K562 (cell line): Measurements from ENCODE around the gene PELI1.

Experiments
- KAT7 ChIP-seq: sonication (generic); formaldehyde crosslinking; IDR thresholded peaks from 2 replicates; pipeline ENCODE4 v1.8.0; 2022; ENCODE audit warnings: missing genetic modification reagents, mild to moderate bottlenecking, borderline replicate concordance
- MEF2D ChIP-seq: conservative IDR thresholded peaks from 2 replicates; pipeline ENCODE4 v1.6.1; 2016; ENCODE audit warnings: low read depth, missing genetic modification characterization, missing compliant biosample characterization
- NFIC ChIP-seq: fragments of 450-650 bp; IDR thresholded peaks from 2 replicates; pipeline ENCODE4 v1.6.1; 2017; ENCODE audit warnings: mild to moderate bottlenecking, inconsistent platforms
- NRF1 ChIP-seq, 2 experiments: fragments of 450-650 bp; IDR thresholded peaks in 1 of 2; conservative IDR thresholded peaks in 1 of 2; 2 replicates each; pipeline ENCODE4 v1.6.1; 2014; ENCODE audit warnings: mild to moderate bottlenecking in 2 of 2
- TAL1 ChIP-seq: fragments of 450-650 bp; IDR thresholded peaks from 2 replicates; pipeline ENCODE4 v1.6.1; 2016; ENCODE audit warnings: mild to moderate bottlenecking
- TF ChIP-seq, protein P1 (sequence below): fragments of 450-650 bp; conservative IDR thresholded peaks from 2 replicates; pipeline ENCODE4 v1.6.1; 2016; ENCODE audit warnings: missing genetic modification characterization, low read depth, mild to moderate bottlenecking, missing compliant biosample characterization, moderate library complexity

- TF ChIP-seq NRF1 (conservative IDR thresholded peaks at IDR 0.05 in 1 of 2, IDR thresholded peaks at IDR 0.05 in 1 of 2) (no peak), KAT7 (CRISPR knock-in tag) (no peak), NFIC (no peak), TAL1 (no peak), MEF2D (tag) (no peak)
- TF ChIP-seq, protein P1, sequence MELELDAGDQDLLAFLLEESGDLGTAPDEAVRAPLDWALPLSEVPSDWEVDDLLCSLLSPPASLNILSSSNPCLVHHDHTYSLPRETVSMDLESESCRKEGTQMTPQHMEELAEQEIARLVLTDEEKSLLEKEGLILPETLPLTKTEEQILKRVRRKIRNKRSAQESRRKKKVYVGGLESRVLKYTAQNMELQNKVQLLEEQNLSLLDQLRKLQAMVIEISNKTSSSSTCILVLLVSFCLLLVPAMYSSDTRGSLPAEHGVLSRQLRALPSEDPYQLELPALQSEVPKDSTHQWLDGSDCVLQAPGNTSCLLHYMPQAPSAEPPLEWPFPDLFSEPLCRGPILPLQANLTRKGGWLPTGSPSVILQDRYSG (tag) = no peak
Observed at GRCh38 chr2:64045938-64046337, 98.3 kb downstream of the PELI1 start.
